SU-DHL-6 (cell line): ENCODE measurements around the gene TRDN.

Source experiments
- H2AFZ ChIP-seq: fragments of 200-600 bp; sonication (generic); 2 replicates; pipeline ENCODE4 v1.6.1; 2014; ENCODE audit warnings: low read depth, mild to moderate bottlenecking, moderate library complexity, mixed read lengths, antibody characterized with exemption, low read length; ENCODE audit not compliant: severe bottlenecking
- H3F3A ChIP-seq: fragments of 200-600 bp; shearing (Covaris generic); 2 replicates; pipeline ENCODE4 v1.6.0; 2016; ENCODE audit warnings: antibody characterized with exemption, mild to moderate bottlenecking; ENCODE audit not compliant: insufficient read depth
- H3K27ac ChIP-seq: fragments of 200-600 bp; sonication (generic); 2 replicates; pipeline ENCODE4 v1.5.1; 2016; ENCODE audit warnings: low read depth, mild to moderate bottlenecking, low read length, moderate library complexity, mixed read lengths
- H3K27me3 ChIP-seq: fragments of 200-600 bp; sonication (generic), shearing (Covaris generic); 2 replicates; pipeline ENCODE4 v1.6.0; 2014; ENCODE audit warnings: mild to moderate bottlenecking, low read length
- H3K36me3 ChIP-seq: fragments of 200-600 bp; sonication (generic); 2 replicates; pipeline ENCODE4 v1.6.1; 2014; ENCODE audit warnings: mild to moderate bottlenecking, low read length, mixed read lengths
- H3K4me2 ChIP-seq: fragments of 300-600, 200-600 bp; shearing (Covaris generic), sonication (generic); 2 replicates; pipeline ENCODE4 v1.6.0; 2014; ENCODE audit warnings: low read length, low read depth, mild to moderate bottlenecking; ENCODE audit not compliant: poor library complexity, severe bottlenecking
- H3K4me3 ChIP-seq: fragments of 200-600 bp; sonication (generic); 2 replicates; pipeline ENCODE4 v1.5.1; 2014; ENCODE audit warnings: antibody characterized with exemption, low read length, mild to moderate bottlenecking, mixed read lengths; ENCODE audit not compliant: insufficient read depth, poor library complexity, severe bottlenecking
- H3K79me2 ChIP-seq: fragments of 200-600 bp; sonication (generic); 2 replicates; pipeline ENCODE4 v1.6.1; 2014; ENCODE audit warnings: mild to moderate bottlenecking, low read length, moderate library complexity; ENCODE audit not compliant: insufficient read depth
- H3K9ac ChIP-seq: fragments of 200-600 bp; sonication (generic); 2 replicates; pipeline ENCODE4 v1.7.0; 2014; ENCODE audit warnings: mild to moderate bottlenecking, low read length
- H3K9me2 ChIP-seq: fragments of 200-600 bp; sonication (generic); replicated peaks from 2 replicates; pipeline ENCODE4 v1.6.1; 2014; ENCODE audit warnings: low read length; ENCODE audit not compliant: insufficient read depth
- H3K9me3 ChIP-seq: fragments of 200-600 bp; sonication (generic); 2 replicates; pipeline ENCODE4 v1.6.1; 2014; ENCODE audit warnings: low read length, mixed read lengths; ENCODE audit not compliant: insufficient read depth
- H4K20me1 ChIP-seq: fragments of 200-600 bp; sonication (generic); 2 replicates; pipeline ENCODE4 v1.6.1; 2014; ENCODE audit warnings: low read depth, mild to moderate bottlenecking, antibody characterized with exemption, low read length, moderate library complexity, mixed read lengths
- CTCF ChIP-seq: fragments of 200-600 bp; sonication (generic); IDR thresholded peaks from one replicate; pipeline ENCODE4 v1.5.1; 2017; ENCODE audit warnings: antibody characterized with exemption, mild to moderate bottlenecking, low read length, moderate library complexity; ENCODE audit not compliant: insufficient read depth, poor library complexity, severe bottlenecking
- EZH2phosphoT487 ChIP-seq: fragments of 200-600 bp; sonication (generic), shearing (Covaris generic); conservative IDR thresholded peaks from 2 replicates; pipeline ENCODE4 v1.6.1; 2018; ENCODE audit warnings: mild to moderate bottlenecking, antibody characterized with exemption, low read length, moderate library complexity, mixed read lengths

Gene TRDN

GRCh38 chr6:123592426-123592825 is 44.3 kb downstream of the TRDN start:
- Histone ChIP-seq H3K79me2 (no peaks in the 10 kb centered on the region), H3K27ac (no peak overlapping the region), H3K36me3 (no peaks in the 10 kb centered on the region), H2AFZ (no peak overlapping the region), H3K9ac (no peak overlapping the region), H3K27me3 (no peaks in the 10 kb centered on the region), H3F3A (no peaks in the 10 kb centered on the region), H4K20me1 (no peaks in the 10 kb centered on the region), H3K4me2 (no peak overlapping the region), H3K9me2 (no peaks in the 10 kb centered on the region), H3K4me3 (no peak overlapping the region), H3K9me3 (no peaks in the 10 kb centered on the region)
- TF ChIP-seq EZH2phosphoT487: no peak
- no peak for TF ChIP-seq CTCF

GRCh38 chr6:123589973-123590372 is 46.8 kb downstream of the TRDN start:
- Histone ChIP-seq H3F3A (no peaks in the 10 kb centered on the region), H3K27ac (no peak overlapping the region), H3K4me3 (no peak overlapping the region), H3K9ac (no peak overlapping the region), H3K9me2 (no peaks in the 10 kb centered on the region), H2AFZ (no peak overlapping the region), H3K4me2 (no peak overlapping the region), H3K9me3 (no peaks in the 10 kb centered on the region), H3K27me3 (no peaks in the 10 kb centered on the region), H3K36me3 (no peaks in the 10 kb centered on the region), H4K20me1 (no peaks in the 10 kb centered on the region), H3K79me2 (no peaks in the 10 kb centered on the region)
- no peak for TF ChIP-seq EZH2phosphoT487
- no peak for TF ChIP-seq CTCF

GRCh38 chr6:123589317-123589716 is 47.4 kb downstream of the TRDN start:
- H3K27me3 ChIP-seq: no peaks in the 10 kb centered on the region
- H4K20me1 ChIP-seq: no peaks in the 10 kb centered on the region
- H3K27ac ChIP-seq: no peak overlapping the region
- H3K79me2 ChIP-seq: no peaks in the 10 kb centered on the region
- no peaks in the 10 kb centered on the region for H3K9me2 ChIP-seq
- no peak overlapping the region for H2AFZ ChIP-seq
- no peak for TF ChIP-seq EZH2phosphoT487
- no peak for TF ChIP-seq CTCF
- H3K9me3 ChIP-seq: no peaks in the 10 kb centered on the region
- no peak overlapping the region for H3K4me3 ChIP-seq
- H3K9ac ChIP-seq: no peak overlapping the region
- no peaks in the 10 kb centered on the region for H3F3A ChIP-seq
- no peak overlapping the region for H3K4me2 ChIP-seq
- H3K36me3 ChIP-seq: no peaks in the 10 kb centered on the region

GRCh38 chr6:123588546-123588895 is 48.2 kb downstream of the TRDN start:
- no peaks in the 10 kb centered on the region for H3K9me3 ChIP-seq
- H3K79me2 ChIP-seq: no peaks in the 10 kb centered on the region
- no peak overlapping the region for H3K27ac ChIP-seq
- no peak overlapping the region for H3K4me2 ChIP-seq
- no peak overlapping the region for H3K9ac ChIP-seq
- TF ChIP-seq CTCF (no peak), EZH2phosphoT487 (no peak)
- H2AFZ ChIP-seq: no peak overlapping the region
- H4K20me1 ChIP-seq: no peaks in the 10 kb centered on the region
- H3K27me3 ChIP-seq: no peaks in the 10 kb centered on the region
- no peaks in the 10 kb centered on the region for H3F3A ChIP-seq
- H3K4me3 ChIP-seq: no peak overlapping the region
- no peaks in the 10 kb centered on the region for H3K36me3 ChIP-seq
- H3K9me2 ChIP-seq: no peaks in the 10 kb centered on the region
